OCI-M2 (cell line): ENCODE data around the gene CCNB1IP1.
"Not testable (repeated sequence)": the region's sequence is repeated elsewhere in the genome, so short reads cannot be mapped to it uniquely, and the experiment has no call there.

Experiments used
- DNase-seq: peaks from one replicate; lab custom pipeline; 2025; ENCODE audit not compliant: unreplicated experiment; lab: John Stamatoyannopoulos, UW

Gene CCNB1IP1

DNA sequence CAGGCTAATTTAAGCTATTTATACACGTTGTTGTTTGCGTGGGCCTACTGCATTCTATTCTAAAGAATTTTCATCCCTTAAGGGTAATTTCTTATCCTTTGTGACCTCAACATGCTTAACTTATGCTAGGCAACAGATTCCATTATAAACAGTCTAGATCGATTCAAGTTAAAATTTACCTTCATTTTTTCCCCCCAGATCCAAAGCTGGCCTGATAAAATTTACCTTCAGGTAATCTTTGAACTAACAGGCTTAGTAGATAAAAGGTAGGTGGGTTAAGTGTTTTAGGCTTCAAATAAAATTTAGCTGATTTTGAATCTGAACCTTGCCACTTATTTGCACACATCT lies 389 bp upstream of the CCNB1IP1 start:
- no peak for DNase-seq

DNA sequence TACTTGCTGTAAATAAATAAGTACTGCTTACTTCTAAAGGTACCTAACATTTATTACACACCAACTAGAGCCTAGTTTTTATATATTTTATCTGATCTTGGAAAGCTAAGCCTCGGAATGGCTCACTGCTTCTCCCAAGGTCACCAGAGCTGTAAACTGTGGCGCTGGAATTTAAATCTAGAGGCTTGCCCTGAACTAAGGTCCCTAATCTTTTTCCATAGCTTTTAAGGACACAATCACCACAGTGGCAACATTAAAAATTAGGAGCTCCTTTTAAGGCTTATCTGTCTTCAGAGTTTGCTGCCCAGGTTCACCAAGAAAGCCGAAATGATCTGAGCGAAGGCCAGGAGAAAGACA lies 670 bp downstream of the CCNB1IP1 start:
- DNase-seq, result no peak

DNA sequence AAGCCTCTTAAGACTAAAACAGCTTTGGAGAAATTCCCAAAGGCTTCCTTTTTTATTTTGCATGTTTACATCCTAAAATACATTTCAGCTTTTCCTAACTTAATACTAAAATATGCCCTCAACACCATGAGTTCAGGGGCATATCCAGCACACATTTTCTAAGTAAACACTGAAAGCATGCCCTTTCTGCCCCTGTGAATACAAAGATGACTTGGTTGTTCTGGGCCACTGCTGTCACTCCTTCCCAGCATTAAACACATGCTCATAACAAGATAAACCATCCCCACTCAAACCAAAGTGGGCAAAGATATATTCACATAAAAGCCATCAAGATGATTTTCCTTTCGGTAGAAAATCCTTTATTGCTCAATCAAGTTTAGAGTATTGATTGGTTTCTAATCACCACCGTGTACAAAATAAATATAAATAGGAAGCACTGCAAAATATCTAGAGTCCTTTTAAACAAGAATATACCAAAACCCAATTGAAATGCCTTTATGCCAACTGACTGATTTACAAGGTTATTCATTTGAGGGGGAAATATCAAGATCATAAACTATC lies 1.9 kb downstream of the CCNB1IP1 start:
- DNase-seq, result no peak

DNA sequence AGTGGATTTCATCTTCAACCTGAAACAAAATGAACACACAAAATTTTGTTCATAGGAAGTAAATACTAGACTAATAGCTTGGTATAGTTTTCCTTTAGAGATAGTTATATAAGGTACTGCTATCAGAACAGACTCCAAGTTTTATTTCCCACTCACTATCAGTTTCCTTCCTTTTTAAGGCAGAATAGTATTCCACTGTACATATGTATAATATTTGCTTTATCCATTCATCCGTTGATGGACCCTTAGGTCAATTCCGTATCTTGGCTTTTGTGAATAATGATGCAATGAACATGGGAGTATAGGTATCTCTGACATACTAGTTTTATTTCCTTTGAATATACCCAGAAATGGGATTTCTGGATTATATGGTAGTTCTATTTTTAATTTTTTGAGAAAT lies 3.7 kb downstream of the CCNB1IP1 start:
- DNase-seq, result no peak

DNA sequence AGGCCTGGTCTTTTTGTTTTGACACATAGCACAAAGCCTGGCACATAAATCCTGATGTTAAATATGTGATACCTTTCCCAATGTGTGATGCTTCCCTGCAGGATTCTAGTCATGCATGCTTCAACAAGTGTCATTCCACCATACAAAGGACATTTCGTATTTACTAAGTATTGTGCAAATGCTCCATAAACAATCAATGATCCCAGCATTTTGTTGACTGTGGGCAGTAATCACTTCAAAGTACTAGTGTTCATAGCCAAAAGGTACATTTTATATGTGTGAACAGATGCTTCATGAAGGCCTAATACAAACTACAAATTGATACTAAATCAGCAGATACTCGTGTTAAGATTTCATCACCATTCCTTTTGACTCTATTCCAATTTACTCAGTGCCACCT lies 4.4 kb downstream of the CCNB1IP1 start:
- no peak for DNase-seq

DNA sequence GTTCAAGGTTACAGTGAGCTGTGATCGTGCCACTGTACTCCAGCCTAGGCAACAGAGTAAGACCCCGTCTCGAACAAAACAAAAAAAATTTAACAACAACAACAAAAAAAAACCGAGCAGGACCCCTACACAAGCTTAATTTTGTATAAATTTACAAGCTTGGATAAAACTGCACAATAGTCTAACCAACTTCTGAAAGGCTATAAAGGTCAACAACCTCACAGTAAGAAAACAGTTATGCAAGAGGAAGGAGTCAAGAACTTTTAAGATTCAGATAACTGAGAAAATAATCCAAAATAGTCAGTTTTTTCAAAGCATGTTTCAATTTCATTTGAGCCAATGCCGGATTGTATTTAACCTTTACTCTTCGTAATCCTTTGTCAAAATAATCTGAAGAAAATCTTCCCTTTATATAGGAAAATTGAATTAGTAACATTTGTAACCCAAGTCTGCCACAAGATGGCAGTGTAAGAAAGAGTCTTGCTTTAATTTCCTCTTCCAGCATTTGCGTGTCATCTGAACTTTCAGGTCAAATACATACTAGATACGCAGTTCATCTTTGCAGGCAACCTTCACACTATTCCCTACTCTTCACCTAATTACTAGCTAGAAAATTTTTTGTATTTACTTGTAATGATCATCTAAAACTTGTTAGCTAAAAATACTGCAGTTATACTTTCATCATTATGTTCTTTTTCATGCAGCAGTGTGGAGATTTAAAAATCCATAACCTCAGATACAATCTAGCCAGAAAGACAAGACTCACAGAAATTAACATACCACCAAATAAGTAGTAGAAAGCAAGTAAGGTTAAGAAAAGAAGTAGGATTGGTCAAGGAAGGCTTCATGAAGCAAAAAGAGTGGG lies 5.8 kb downstream of the CCNB1IP1 start:
- DNase-seq, result no peak

DNA sequence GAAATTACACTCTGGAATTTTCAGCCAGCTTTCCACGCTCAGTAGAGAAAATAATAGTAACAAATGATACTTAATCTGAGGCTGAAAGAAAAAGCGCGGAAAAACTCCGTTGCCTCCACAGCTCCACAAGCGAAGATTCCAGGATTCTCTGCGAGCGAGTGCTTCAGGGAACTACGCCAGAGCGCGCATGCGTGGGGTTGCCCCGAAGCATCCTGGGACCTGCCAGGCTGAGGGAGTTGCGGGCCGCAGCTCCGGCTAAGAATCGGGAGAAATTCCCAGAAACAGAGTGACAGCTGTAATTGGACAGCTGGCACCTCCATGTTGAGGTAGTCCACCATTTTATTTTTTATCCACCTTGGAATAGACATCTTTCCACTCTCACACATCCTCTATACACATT lies 15.4 kb downstream of the CCNB1IP1 start:
- no peak for DNase-seq

DNA sequence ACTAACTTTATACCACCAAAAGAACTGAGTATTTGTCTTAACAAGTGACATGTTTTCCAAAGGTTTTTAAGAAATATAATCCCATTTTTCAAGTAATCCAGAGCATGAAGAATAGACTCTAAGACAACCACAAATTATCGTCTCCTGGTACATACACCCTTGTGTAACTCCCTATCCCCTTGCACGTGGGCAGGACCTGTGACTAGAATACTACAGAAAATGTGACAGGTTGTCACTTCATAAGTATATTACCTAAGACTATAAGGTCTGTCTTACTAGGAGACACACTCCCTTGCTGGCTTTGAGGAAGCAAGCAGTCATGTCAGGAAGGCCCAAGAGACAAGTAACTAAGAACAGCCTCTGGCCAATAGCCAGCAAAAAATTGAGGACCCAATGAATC lies 19.1 kb downstream of the CCNB1IP1 start:
- no peak for DNase-seq

DNA sequence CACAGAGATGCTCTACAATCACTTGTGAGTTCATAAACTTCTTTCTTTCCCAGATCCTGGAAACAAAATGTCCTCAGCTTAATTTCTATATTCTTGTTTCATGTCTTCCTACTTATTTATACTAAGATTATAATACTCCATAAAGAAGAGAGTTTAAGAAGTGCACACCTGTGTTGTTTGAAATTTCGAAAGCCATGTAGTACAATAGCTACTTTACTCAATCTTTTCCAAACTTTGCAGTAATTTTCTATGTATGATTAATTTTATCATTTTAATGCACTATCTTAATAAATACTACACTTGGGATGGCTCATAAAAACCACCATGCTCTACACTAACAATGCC lies 27.0 kb downstream of the CCNB1IP1 start:
- no peak for DNase-seq

DNA sequence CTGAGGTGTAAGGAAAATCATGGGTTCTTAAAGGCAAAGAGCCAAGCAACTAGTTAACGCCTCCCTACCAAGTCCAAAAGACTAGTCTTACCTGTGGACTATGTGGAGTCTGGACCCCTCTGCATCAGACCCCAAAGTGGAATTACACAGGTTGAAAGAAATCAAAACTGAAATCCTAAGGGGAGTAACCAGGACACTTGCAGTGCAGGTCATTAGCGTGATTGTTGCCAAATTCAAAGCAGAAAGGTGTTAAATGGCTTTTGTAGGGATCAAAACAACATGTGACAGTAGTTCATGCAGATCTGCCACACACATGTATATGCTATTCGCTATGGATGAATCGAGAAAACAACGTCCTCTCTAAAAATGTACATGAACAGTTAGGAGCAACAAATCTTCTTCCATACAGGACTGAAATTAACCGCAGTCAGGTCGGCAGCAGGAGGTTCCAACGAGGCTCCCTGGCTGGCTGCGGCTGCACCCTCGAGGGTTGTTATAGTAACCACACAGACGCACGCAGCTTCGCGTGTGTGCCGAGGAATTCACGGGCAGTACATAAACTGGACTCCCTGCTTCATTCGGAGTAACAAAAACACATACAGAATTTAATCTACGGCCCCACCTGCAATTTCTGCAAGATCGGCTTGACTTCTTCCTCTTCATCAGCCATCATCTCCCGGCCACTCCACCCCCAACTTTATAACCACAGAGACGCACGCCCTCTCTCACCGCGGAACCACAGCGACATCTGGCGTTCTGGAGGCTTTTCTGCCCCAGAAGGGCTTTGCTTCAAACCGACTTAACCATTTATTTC lies 27.6 kb downstream of the CCNB1IP1 start, which contains the start of gene TTC5:
Gene TTC5, minus strand, starts transcription at position 687 of the 814 bp plus-strand sequence. Its CDS starts 14 bp downstream, at position 673.
- DNase-seq, result peak; percentile 56

DNA sequence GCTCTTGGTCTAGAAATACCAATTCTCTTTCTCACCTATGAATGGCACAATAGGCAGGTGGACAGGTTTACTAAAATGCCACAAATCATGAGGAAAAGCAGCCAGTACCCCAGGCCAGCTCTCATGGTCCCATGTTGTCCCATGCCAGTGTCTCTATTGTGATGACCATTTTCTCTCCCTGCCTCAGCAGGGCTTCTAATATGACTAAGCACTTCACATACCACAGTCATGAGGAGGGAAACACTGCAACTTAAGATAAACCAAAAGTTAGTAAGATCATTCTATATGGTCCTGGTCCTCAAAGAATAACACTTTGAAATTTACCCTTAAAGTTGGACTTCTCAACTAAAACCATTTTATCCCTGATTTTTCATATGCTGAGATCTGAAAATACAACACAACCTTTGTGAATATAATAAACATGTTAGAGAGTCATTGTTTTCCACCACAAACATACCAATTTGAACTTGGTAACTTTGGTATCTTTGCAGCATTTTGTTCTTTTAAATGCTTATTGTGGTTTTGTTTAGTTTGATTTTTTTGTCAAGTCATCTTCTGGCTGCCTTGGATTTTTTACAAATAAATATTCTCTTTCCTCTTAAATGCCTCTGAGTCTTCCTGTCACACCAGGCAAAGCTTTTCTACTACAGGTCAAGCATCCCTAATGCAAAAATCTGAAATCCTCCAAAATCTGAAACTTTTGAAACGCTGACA lies 30.9 kb downstream of the CCNB1IP1 start:
- no peak for DNase-seq

DNA sequence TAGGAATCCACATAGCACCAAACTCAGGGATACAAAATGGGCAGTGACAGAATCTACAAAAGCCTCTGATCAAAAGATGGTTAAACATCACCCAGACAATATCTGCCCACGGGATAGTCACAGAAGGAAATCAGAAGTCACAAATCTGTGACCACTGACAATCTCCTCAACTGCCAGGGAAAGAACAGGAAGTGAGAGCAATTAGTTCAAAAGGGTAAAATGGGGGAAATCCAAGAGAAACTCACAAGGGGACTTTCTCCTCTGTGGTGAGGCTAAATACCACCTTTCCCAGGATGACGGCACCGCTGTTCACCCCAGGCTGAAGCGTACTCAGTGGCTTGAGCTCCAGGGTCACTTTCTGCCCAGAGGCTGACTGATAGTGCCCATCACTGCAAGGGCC lies 38.0 kb downstream of the CCNB1IP1 start:
- DNase-seq, result no peak

DNA sequence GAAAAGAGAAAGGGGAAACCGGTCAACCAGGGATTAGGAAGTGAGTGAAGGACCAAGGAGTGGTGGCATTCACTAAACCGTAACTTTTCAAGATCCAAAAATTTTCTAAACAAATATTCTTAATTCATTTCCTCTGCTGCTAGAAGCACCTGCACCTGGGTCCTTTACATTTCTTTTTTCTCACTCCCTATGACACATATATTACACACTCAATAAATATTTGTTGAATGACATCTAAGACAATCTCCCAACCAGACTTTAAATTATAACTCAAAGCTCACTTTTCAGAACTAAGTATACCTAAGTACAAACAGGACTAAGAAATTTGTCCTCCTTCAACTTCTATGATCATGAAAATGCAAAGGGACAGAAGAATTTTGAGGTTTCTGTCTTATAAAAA lies 38.4 kb downstream of the CCNB1IP1 start:
- DNase-seq, result no peak

DNA sequence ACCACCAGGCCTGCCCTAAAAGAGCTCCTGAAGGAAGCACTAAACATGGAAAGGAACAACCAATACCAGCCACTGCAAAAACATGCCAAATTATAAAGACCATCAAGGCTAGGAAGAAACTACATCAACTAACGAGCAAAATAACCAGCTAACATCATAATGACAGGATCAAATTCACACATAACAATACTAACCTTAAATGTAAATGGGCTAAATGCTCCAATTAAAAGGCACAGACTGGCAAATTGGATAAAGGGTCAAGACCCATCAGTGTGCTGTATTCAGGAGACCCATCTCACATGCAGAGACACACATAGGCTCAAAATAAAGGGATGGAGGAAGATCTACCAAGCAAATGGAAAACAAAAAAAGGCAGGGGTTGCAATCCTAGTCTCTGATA lies 51.1 kb downstream of the CCNB1IP1 start:
- not testable (repeated sequence) for DNase-seq

DNA sequence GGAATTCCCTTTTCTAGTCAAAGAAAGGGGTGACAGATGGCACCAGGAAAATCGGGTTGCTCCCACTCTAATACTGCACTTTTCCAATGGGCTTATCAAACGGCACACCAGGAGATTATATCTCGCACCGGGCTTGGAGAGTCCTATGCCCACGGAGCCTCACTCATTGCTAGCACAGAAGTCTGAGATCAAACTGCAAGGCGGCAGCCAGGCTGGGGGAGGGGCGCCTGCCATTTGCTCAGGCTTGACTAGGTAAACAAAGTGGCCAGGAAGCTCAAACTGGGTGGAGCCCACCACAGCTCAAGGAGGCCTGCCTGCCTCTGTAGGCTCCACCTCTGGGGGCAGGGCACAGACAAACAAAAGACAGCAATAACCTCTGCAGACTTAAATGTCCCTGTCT lies 52.8 kb downstream of the CCNB1IP1 start:
- DNase-seq, result not testable (repeated sequence)

DNA sequence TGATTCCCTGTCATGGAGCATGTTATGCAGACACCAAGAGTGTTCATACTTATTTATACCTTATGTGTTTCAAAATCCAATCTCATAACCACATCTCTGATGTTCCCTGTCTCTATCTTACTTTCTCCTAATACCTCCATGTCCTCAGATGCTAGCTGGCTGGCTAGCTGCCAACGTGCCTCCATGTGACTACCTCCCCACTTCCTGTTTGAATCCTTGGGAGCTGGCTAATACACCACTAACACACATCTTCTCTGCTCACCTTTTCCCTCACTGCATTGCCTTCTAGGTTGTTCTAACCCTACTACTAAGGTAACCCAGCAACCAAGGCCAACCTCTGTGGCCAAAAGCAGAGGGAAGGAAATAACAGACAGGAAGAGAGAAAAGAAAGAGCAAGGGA lies 54.7 kb downstream of the CCNB1IP1 start:
- DNase-seq, result no peak

DNA sequence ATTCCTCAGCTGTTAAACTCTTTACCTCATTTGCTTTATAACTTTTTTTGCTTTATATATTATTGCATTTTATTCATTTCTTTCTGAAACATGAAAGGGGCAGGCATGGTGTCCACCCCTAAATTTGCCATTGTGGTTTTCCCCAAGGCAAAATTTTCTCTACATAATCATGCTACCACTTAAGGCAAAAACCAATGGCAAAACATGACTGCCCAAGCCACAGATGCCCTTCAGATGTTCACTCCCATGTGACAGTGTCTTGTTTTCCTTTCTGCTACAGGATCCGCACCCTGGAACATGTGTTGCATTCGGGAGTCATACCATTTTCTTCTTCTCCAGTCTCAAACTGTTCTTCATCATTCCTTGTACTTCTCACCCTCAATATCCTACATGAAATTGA lies 55.7 kb downstream of the CCNB1IP1 start:
- no peak for DNase-seq

DNA sequence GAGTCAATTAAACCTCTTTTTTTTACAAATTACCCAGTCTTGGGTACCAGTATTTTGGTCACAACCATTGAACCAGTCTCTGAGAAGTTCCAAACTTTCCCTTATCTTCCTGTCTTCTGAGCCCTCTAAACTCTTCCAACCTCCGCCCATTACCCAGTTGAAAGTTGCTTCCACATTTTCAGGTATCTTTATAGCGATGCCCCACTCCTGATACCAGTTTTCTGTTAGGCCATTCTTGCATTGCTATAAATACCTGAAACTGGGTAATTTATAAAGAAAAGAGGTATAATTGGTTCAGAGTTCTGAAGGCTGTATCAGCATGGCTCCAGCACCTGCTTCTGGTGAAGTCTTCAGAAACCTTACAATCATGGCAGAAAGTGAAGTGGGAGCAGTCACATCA lies 59.0 kb downstream of the CCNB1IP1 start:
- DNase-seq, result no peak

DNA sequence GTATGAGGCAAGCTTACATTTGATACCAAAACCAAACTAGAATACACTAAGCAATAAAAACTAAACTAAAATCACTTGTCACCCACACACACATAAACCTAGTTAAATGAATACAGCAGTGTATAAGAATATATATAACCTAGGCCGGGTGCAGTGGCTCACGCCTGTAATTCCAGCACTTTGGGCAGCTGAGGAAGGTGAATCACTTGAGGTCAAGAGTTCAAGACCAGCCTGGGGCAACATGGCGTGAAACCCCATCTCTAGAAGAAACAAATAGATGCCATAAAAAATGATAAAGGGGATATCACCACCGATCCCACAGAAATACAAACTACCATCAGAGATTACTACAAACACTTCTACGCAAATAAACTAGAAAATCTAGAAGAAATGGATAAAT lies 68.7 kb downstream of the CCNB1IP1 start:
- DNase-seq, result not testable (repeated sequence)

DNA sequence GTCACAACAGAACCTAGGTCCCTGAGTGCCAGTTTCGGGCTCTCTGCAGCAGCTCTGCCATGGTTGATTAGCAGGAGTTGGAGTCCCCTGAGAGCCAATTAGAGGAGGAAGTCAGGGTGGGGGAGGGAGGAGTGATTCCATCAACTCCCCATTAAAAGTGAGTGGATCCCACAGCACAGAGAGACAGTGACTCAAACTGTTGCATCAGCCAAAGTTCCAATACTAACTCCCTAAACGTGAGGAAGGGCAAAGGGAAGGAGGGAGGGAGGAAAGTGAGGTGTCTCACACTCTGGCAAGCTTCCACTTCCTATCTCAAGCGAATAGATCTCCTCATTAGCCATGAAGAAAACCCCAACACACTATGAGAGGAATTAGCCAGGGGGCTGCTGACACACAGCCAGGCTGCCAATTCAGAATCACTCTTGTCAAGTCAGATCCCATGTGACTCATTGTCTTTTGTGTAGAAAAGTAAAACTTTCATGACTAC lies 70.4 kb downstream of the CCNB1IP1 start:
- DNase-seq, result no peak
